SK-N-SH treated with all-trans-retinoic acid at 6 μM for 48 hours (cell line): ENCODE data around the gene NOL9.

Experiments used
- ATAC-seq: fragments of 200-7000 bp; cut with Tn5 transposase; 3 replicates; pipeline ENCODE4 v1.9.1; 2020; ENCODE audit warnings: mild to moderate bottlenecking, moderate library complexity
- ARNTL ChIP-seq: fragments of 450-650 bp; formaldehyde crosslinking; IDR thresholded peaks from 2 replicates; pipeline ENCODE4 v1.5.0; 2020; ENCODE audit warnings: low read depth, mild to moderate bottlenecking, moderate library complexity, borderline replicate concordance
- BACH2 ChIP-seq: fragments of 250-450 bp; sonication (Bioruptor Pico); IDR thresholded peaks from 2 replicates; pipeline ENCODE4 v1.9.0; 2021; ENCODE audit warnings: mild to moderate bottlenecking, borderline replicate concordance
- CSDC2 ChIP-seq: fragments of 250-450 bp; sonication (Bioruptor Pico); IDR thresholded peaks from 2 replicates; pipeline ENCODE4 v1.5.0; 2020; ENCODE audit warnings: mild to moderate bottlenecking, moderate library complexity
- ESRRG ChIP-seq: fragments of 250-450 bp; sonication (Bioruptor Pico); IDR thresholded peaks from 2 replicates; pipeline ENCODE4 v1.6.1; 2021; ENCODE audit warnings: mild to moderate bottlenecking
- GLIS3 ChIP-seq: fragments of 250-450 bp; sonication (Bioruptor Pico); IDR thresholded peaks from 2 replicates; pipeline ENCODE4 v1.5.0; 2020; ENCODE audit warnings: mild to moderate bottlenecking, moderate library complexity
- ISL1 ChIP-seq: fragments of 250-450 bp; sonication (Bioruptor Pico); IDR thresholded peaks from 2 replicates; pipeline ENCODE4 v2.1.2; 2022; ENCODE audit warnings: mild to moderate bottlenecking, moderate library complexity
- OSR1 ChIP-seq: fragments of 250-450 bp; sonication (Bioruptor Pico); IDR thresholded peaks from 2 replicates; pipeline ENCODE4 v1.8.0; 2022; ENCODE audit warnings: moderate library complexity, mild to moderate bottlenecking, inconsistent platforms
- PPARA ChIP-seq: fragments of 250-450 bp; sonication (Bioruptor Pico); IDR thresholded peaks from 2 replicates; pipeline ENCODE4 v1.5.0; 2020; ENCODE audit warnings: mild to moderate bottlenecking, borderline replicate concordance
- RARB ChIP-seq: fragments of 250-450 bp; sonication (Bioruptor Pico); IDR thresholded peaks from 2 replicates; pipeline ENCODE4 v1.8.0; 2021; ENCODE audit warnings: mild to moderate bottlenecking, moderate library complexity
- SNAI2 ChIP-seq: fragments of 250-450 bp; sonication (Bioruptor Pico); IDR thresholded peaks from 2 replicates; pipeline ENCODE4 v1.5.0; 2020; ENCODE audit warnings: mild to moderate bottlenecking, moderate library complexity
- TCF4 ChIP-seq: fragments of 250-450 bp; sonication (Bioruptor Pico); IDR thresholded peaks from 2 replicates; pipeline ENCODE4 v1.8.0; 2021; ENCODE audit warnings: mild to moderate bottlenecking, moderate library complexity, borderline replicate concordance
- TOX ChIP-seq: fragments of 250-450 bp; sonication (Bioruptor Pico); IDR thresholded peaks from 2 replicates; pipeline ENCODE4 v1.8.0; 2021; ENCODE audit warnings: mild to moderate bottlenecking, moderate library complexity, borderline replicate concordance
- ZC3H10 ChIP-seq: fragments of 250-450 bp; sonication (Bioruptor Pico); IDR thresholded peaks from 2 replicates; pipeline ENCODE4 v1.5.1; 2021; ENCODE audit warnings: mild to moderate bottlenecking, moderate library complexity
- ZFP3 ChIP-seq: fragments of 250-450 bp; sonication (Bioruptor Pico); IDR thresholded peaks from 2 replicates; pipeline ENCODE4 v1.5.0; 2020; ENCODE audit warnings: mild to moderate bottlenecking, moderate library complexity
- ZFP30 ChIP-seq: fragments of 450-650 bp; formaldehyde crosslinking; IDR thresholded peaks from 2 replicates; pipeline ENCODE4 v1.5.0; 2022; ENCODE audit warnings: mild to moderate bottlenecking, moderate library complexity
- ZNF565 ChIP-seq: fragments of 450-650 bp; formaldehyde crosslinking; conservative IDR thresholded peaks from 2 replicates; pipeline ENCODE4 v1.5.0; 2020; ENCODE audit warnings: low read depth, mild to moderate bottlenecking, moderate library complexity
- ZNF70 ChIP-seq: fragments of 450-650 bp; formaldehyde crosslinking; IDR thresholded peaks from 2 replicates; pipeline ENCODE4 v1.5.0; 2020; ENCODE audit warnings: mild to moderate bottlenecking, moderate library complexity
- ZNF8 ChIP-seq: fragments of 450-650 bp; formaldehyde crosslinking; IDR thresholded peaks from 2 replicates; pipeline ENCODE4 v1.5.0; 2020; ENCODE audit warnings: mild to moderate bottlenecking, moderate library complexity
- TF ChIP-seq, protein P1 (sequence below): fragments of 250-450 bp; sonication (Bioruptor Pico); IDR thresholded peaks from 2 replicates; pipeline ENCODE4 v1.8.0; 2021; ENCODE audit warnings: low read depth, mild to moderate bottlenecking, moderate library complexity, borderline replicate concordance
- TF ChIP-seq, protein P2 (sequence below): fragments of 250-450 bp; sonication (Bioruptor Pico); IDR thresholded peaks from 2 replicates; pipeline ENCODE4 v1.5.1; 2021; ENCODE audit warnings: mild to moderate bottlenecking, moderate library complexity
- TF ChIP-seq, protein P3 (sequence below): fragments of 250-450 bp; sonication (Bioruptor Pico); IDR thresholded peaks from 2 replicates; pipeline ENCODE4 v1.5.1; 2020; ENCODE audit warnings: low read depth, mild to moderate bottlenecking, moderate library complexity
- TF ChIP-seq, protein P4 (sequence below): fragments of 250-450 bp; sonication (Bioruptor Pico); IDR thresholded peaks from 2 replicates; pipeline ENCODE4 v1.8.0; 2020; ENCODE audit warnings: mild to moderate bottlenecking, moderate library complexity, borderline replicate concordance
- TF ChIP-seq, protein P5 (sequence below): fragments of 250-450 bp; sonication (Bioruptor Pico); IDR thresholded peaks from 2 replicates; pipeline ENCODE4 v1.5.0; 2020; ENCODE audit warnings: mild to moderate bottlenecking, moderate library complexity

The NOL9 gene

DNA sequence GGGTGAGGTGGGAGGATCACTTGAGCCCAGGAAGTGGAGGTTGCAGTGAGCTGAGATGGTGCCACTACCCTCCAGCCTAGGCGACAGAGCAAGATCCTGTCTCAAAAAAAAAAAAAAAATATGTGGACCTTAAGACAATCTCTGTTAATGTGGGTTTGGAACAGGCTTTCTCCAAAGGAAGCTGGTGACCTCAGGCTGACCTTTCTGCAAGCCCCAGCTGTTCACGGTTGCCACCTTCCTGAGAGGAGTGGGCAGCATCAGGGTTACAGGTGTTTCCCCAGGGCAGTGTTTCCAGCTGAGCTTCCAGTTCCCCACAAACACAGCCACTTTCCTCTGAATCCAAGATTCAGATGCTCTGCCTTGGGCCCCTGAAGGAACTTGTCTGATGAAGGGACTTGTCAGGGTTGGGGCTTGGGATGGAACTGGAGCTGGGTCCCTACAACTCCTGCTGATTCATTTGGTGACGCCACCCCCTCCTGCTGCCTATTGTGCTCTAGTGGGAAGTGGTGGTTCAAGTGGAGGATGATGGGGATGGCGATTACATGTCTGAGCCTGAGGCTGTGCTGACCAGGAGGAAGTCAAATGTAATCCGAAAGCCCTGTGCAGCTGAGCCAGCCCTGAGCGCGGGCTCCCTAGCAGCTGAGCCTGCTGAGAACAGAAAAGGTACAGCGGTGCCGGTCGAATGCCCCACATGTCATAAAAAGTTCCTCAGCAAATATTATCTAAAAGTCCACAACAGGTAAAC lies 27.4 kb upstream of the NOL9 start:
- ATAC-seq: no peak
- no peak for TF ChIP-seq RARB (CRISPR knock-in tag)
- TF ChIP-seq, protein P1, sequence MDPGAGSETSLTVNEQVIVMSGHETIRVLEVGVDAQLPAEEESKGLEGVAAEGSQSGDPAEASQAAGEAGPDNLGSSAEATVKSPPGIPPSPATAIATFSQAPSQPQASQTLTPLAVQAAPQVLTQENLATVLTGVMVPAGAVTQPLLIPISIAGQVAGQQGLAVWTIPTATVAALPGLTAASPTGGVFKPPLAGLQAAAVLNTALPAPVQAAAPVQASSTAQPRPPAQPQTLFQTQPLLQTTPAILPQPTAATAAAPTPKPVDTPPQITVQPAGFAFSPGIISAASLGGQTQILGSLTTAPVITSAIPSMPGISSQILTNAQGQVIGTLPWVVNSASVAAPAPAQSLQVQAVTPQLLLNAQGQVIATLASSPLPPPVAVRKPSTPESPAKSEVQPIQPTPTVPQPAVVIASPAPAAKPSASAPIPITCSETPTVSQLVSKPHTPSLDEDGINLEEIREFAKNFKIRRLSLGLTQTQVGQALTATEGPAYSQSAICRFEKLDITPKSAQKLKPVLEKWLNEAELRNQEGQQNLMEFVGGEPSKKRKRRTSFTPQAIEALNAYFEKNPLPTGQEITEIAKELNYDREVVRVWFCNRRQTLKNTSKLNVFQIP (CRISPR knock-in tag): no peak
- TF ChIP-seq ESRRG (CRISPR knock-in tag): no peak
- TF ChIP-seq SNAI2 (CRISPR knock-in tag): no peak

DNA sequence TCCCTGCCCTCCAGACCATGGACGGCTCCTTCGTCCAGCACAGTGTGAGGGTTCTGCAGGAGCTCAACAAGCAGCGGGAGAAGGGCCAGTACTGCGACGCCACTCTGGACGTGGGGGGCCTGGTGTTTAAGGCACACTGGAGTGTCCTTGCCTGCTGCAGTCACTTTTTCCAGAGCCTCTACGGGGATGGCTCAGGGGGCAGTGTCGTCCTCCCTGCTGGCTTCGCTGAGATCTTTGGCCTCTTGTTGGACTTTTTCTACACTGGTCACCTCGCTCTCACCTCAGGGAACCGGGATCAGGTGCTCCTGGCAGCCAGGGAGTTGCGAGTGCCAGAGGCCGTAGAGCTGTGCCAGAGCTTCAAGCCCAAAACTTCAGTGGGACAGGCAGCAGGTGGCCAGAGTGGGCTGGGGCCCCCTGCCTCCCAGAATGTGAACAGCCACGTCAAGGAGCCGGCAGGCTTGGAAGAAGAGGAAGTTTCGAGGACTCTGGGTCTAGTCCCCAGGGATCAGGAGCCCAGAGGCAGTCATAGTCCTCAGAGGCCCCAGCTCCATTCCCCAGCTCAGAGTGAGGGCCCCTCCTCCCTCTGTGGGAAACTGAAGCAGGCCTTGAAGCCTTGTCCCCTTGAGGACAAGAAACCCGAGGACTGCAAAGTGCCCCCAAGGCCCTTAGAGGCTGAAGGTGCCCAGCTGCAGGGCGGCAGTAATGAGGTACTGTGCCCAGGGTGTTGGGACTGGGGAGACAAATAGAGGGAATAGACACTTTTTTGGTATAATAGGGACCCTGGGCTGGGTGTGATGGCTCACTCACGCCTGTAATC lies 26.5 kb upstream of the NOL9 start:
- TF ChIP-seq, protein P1 (CRISPR knock-in tag): no peak
- TF ChIP-seq BACH2 (no peak), ZC3H10 (CRISPR knock-in tag) (no peak), OSR1 (CRISPR knock-in tag) (no peak), CSDC2 (CRISPR knock-in tag) (no peak), ISL1 (no peak), ZFP3 (CRISPR knock-in tag) (no peak), GLIS3 (CRISPR knock-in tag) (no peak), PPARA (CRISPR knock-in tag) (no peak), TOX (CRISPR knock-in tag) (no peak), ZNF565 (no peak), RARB (CRISPR knock-in tag) (no peak), ZFP30 (CRISPR knock-in tag) (no peak), ZNF70 (no peak), SNAI2 (CRISPR knock-in tag) (no peak)
- TF ChIP-seq, protein P2, sequence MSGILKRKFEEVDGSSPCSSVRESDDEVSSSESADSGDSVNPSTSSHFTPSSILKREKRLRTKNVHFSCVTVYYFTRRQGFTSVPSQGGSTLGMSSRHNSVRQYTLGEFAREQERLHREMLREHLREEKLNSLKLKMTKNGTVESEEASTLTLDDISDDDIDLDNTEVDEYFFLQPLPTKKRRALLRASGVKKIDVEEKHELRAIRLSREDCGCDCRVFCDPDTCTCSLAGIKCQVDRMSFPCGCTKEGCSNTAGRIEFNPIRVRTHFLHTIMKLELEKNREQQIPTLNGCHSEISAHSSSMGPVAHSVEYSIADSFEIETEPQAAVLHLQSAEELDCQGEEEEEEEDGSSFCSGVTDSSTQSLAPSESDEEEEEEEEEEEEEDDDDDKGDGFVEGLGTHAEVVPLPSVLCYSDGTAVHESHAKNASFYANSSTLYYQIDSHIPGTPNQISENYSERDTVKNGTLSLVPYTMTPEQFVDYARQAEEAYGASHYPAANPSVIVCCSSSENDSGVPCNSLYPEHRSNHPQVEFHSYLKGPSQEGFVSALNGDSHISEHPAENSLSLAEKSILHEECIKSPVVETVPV: no peak
- TF ChIP-seq, protein P3, sequence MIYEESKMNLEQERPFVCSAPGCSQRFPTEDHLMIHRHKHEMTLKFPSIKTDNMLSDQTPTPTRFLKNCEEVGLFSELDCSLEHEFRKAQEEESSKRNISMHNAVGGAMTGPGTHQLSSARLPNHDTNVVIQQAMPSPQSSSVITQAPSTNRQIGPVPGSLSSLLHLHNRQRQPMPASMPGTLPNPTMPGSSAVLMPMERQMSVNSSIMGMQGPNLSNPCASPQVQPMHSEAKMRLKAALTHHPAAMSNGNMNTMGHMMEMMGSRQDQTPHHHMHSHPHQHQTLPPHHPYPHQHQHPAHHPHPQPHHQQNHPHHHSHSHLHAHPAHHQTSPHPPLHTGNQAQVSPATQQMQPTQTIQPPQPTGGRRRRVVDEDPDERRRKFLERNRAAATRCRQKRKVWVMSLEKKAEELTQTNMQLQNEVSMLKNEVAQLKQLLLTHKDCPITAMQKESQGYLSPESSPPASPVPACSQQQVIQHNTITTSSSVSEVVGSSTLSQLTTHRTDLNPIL (CRISPR knock-in tag): no peak
- TF ChIP-seq, protein P4, sequence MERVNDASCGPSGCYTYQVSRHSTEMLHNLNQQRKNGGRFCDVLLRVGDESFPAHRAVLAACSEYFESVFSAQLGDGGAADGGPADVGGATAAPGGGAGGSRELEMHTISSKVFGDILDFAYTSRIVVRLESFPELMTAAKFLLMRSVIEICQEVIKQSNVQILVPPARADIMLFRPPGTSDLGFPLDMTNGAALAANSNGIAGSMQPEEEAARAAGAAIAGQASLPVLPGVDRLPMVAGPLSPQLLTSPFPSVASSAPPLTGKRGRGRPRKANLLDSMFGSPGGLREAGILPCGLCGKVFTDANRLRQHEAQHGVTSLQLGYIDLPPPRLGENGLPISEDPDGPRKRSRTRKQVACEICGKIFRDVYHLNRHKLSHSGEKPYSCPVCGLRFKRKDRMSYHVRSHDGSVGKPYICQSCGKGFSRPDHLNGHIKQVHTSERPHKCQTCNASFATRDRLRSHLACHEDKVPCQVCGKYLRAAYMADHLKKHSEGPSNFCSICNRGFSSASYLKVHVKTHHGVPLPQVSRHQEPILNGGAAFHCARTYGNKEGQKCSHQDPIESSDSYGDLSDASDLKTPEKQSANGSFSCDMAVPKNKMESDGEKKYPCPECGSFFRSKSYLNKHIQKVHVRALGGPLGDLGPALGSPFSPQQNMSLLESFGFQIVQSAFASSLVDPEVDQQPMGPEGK (CRISPR knock-in tag): no peak

DNA sequence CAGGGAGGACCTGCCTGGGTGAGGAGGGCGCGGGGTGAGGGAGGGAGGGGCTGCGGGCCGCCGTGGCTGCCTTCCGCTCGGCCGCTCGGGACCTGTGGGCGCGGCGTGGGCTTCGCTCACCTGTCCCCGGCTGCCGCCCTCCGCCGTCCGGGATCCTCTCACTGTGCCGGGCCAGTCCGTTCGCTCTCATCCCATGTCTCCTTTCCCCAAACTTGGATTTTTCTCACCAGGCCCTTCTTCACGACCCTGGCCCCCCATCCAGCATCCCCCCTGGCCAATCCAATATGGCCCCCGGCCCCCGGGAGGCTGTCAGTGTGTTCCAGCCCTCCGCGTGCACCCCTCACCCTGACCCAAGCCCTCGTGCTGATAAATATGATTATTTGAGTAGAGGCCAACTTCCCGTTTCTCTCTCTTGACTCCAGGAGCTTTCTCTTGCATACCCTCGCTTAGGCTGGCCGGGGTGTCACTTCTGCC lies 25.8 kb upstream of the NOL9 start:
- peak; percentile 57 for ATAC-seq
- no peak for TF ChIP-seq PPARA (CRISPR knock-in tag)
- TF ChIP-seq TOX (CRISPR knock-in tag): no peak
- TF ChIP-seq BACH2: no peak
- TF ChIP-seq ESRRG (CRISPR knock-in tag): no peak
- no peak for TF ChIP-seq GLIS3 (CRISPR knock-in tag)
- no peak for TF ChIP-seq ISL1
- TF ChIP-seq ZNF70: no peak
- TF ChIP-seq, protein P3 (CRISPR knock-in tag): no peak
- no peak for TF ChIP-seq ARNTL
- TF ChIP-seq, protein P5, sequence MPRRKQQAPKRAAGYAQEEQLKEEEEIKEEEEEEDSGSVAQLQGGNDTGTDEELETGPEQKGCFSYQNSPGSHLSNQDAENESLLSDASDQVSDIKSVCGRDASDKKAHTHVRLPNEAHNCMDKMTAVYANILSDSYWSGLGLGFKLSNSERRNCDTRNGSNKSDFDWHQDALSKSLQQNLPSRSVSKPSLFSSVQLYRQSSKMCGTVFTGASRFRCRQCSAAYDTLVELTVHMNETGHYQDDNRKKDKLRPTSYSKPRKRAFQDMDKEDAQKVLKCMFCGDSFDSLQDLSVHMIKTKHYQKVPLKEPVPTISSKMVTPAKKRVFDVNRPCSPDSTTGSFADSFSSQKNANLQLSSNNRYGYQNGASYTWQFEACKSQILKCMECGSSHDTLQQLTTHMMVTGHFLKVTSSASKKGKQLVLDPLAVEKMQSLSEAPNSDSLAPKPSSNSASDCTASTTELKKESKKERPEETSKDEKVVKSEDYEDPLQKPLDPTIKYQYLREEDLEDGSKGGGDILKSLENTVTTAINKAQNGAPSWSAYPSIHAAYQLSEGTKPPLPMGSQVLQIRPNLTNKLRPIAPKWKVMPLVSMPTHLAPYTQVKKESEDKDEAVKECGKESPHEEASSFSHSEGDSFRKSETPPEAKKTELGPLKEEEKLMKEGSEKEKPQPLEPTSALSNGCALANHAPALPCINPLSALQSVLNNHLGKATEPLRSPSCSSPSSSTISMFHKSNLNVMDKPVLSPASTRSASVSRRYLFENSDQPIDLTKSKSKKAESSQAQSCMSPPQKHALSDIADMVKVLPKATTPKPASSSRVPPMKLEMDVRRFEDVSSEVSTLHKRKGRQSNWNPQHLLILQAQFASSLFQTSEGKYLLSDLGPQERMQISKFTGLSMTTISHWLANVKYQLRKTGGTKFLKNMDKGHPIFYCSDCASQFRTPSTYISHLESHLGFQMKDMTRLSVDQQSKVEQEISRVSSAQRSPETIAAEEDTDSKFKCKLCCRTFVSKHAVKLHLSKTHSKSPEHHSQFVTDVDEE (CRISPR knock-in tag): no peak
- TF ChIP-seq ZNF8: no peak
- TF ChIP-seq ZFP30 (CRISPR knock-in tag): no peak
- no peak for TF ChIP-seq CSDC2 (CRISPR knock-in tag)
- TF ChIP-seq TCF4 (CRISPR knock-in tag): no peak
- no peak for TF ChIP-seq RARB (CRISPR knock-in tag)

More for the DNA sequence above, 26.5 kb upstream of the NOL9 start:
- ATAC-seq: peak; percentile 6; the same call in 2 of the 3 replicates
